Measurements from ENCODE around the gene FAM222A. TPM values are rescaled to one million over a fixed set of nuclear protein-coding genes. Genes with fewer than 3 reads are reported as not detected.

The FAM222A gene
- total and polyA plus RNA-seq, 12 donors = 9.2 to 57.8 (median 25.3) TPM

DNA sequence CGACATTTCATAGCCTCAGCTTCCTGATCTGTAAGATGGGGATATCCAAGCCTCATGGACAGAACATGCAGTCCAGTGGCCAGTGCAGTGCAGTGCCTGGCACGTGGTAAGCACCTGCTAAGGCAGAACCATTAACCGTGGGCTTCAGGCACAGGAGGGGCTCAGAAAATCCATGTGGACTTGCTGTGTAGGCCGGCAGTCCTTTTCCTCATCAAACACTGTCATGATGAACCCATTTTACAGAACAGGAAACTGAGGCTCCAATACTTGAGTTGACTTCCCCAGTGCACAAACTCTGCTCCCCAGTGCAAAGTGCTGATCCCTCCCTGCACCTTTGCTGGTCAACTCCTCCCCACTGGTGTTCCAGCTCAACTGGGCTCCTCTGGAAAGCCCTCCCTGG, 101.6 kb downstream of the FAM222A start:
- Histone ChIP-seq H3K27ac (no peak overlapping the region), H3K27me3 (no peaks in the 10 kb centered on the region), H3K9me3 (replicated peaks in 1 of 3) (no peaks in the 10 kb centered on the region), H3K4me1 (replicated peaks in 1 of 2) (no peaks in the 10 kb centered on the region), H3K4me3 (no peak overlapping the region), H3K36me3 (replicated peaks in 1 of 2) (no peaks in the 10 kb centered on the region)
- intact Hi-C loops (cut with DNase I) = no loop called here
- 80 to 100% (median 87%) methylated on average over 2 to 4 of the region's 4 CpGs for WGBS, 4 donors
- no peak for DNase-seq
- TF ChIP-seq POLR2A (IDR thresholded peaks at IDR 0.05) = no peak
- TF ChIP-seq, protein P1, sequence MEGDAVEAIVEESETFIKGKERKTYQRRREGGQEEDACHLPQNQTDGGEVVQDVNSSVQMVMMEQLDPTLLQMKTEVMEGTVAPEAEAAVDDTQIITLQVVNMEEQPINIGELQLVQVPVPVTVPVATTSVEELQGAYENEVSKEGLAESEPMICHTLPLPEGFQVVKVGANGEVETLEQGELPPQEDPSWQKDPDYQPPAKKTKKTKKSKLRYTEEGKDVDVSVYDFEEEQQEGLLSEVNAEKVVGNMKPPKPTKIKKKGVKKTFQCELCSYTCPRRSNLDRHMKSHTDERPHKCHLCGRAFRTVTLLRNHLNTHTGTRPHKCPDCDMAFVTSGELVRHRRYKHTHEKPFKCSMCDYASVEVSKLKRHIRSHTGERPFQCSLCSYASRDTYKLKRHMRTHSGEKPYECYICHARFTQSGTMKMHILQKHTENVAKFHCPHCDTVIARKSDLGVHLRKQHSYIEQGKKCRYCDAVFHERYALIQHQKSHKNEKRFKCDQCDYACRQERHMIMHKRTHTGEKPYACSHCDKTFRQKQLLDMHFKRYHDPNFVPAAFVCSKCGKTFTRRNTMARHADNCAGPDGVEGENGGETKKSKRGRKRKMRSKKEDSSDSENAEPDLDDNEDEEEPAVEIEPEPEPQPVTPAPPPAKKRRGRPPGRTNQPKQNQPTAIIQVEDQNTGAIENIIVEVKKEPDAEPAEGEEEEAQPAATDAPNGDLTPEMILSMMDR (IDR thresholded peaks at IDR 0.05) = no peak

DNA sequence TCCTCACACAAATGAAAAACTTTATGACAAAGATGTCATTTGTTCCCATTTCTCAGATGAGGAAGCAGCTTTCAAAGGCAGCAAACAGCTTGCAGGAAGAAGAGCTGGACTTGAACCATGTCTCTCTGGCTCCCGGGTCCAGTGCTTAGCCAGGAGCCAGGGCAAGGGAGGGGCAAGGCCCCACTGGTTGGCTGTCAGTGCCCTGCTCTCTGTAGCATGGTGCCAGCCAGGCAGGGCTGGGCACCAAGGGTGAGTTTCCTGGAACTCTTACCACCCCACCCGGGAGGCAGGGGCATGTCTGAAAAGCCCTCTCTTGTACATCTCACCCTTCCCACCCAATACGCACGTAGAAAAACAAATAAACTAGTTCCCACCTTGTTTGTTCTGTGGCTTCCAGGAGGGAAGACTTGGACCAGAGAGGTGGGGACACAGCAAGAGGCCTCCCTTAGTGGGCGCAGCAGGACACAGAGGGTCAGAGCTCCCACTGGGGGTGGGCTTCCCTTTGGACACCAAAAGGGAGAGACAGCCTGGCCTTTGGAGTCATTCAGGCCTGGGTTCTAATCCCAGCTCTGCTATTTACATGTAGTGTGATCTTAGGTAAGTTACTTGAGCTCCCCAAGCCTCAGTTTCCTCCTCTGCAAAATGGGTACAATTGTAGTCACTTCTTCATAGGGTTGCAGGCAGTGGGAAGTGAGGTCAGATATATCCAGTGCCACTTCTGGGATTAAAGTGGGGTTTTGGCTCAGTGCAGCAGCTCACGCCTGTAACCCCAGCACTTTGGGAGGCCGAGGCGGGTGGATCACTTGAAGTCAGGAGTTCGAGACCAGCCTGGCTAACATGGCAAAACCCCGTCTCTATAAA, 102.4 kb downstream of the FAM222A start:
- H3K36me3 ChIP-seq (replicated peaks in 1 of 2) = no peaks in the 10 kb centered on the region
- TF ChIP-seq, protein P1 (IDR thresholded peaks at IDR 0.05) = no peak
- TF ChIP-seq POLR2A (IDR thresholded peaks at IDR 0.05) = no peak
- H3K4me1 ChIP-seq (replicated peaks in 1 of 2) = no peaks in the 10 kb centered on the region
- no peaks in the 10 kb centered on the region for H3K27me3 ChIP-seq
- 75 to 83% (median 82%) methylated on average over 10 of the region's 10 CpGs for WGBS, 4 donors
- H3K9me3 ChIP-seq (replicated peaks in 1 of 3) = no peaks in the 10 kb centered on the region
- H3K27ac ChIP-seq = no peak overlapping the region
- DNase-seq = no peak
- intact Hi-C loops (cut with DNase I) = no loop called here
- H3K4me3 ChIP-seq = no peak overlapping the region

DNA sequence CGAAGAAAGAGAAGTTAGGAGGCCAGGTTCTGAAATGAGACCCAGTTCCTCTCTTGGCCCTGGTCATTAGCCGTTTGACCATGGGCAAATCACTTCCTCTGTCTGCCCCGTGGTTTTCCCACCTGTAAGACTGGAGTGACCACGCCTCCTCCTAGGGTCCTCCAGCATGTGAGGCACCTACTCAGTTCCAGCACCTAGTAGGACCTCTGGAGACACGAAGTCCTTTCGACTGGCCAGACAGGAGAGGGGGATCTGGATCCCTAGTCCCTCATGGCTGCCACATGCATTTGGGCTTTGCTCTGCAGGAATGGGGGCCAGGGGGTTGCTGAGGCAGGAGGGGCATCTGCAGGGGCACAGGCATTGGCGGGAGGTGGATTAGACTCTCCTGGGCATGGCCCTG, 103.2 kb downstream of the FAM222A start:
- intact Hi-C loops (cut with DNase I) = no loop called here
- no peak for DNase-seq
- Histone ChIP-seq H3K36me3 (replicated peaks in 1 of 2) (no peaks in the 10 kb centered on the region), H3K4me3 (no peak overlapping the region), H3K27ac (no peak overlapping the region), H3K9me3 (replicated peaks in 1 of 3) (no peaks in the 10 kb centered on the region), H3K4me1 (replicated peaks in 1 of 2) (no peaks in the 10 kb centered on the region), H3K27me3 (no peaks in the 10 kb centered on the region)
- 75 to 86% (median 81%) methylated on average over 3 to 7 of the region's 7 CpGs for WGBS, 4 donors
- TF ChIP-seq POLR2A (IDR thresholded peaks at IDR 0.05) = no peak
- TF ChIP-seq, protein P1 (IDR thresholded peaks at IDR 0.05) = no peak

DNA sequence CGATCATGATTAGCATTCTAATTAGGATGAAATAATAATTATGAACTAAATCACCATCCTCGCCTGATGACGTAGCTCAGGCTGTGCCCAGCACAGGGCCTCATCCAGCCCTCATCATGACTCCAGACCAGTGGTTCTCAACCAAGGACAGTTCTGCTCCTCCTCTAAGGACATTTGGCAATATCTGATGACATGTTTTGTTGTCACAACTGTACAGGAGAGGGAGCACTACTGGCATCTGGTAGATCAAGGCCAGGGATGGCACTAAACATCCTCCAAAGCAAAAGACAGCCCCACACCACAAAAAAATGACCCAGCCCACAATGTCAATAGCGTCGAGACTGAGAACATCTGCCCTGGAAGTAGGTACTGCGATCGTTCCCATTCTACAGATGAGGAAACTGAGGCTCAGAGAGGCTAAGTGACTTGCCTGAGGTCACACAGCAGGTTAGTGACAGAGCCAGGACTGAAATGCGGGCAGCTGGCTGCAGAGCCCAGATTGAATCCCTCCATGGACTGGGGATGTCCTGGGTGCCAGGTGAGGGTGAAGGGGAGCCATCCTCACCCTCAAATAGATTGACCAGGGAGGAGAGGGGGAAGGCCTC, 104.1 kb downstream of the FAM222A start:
- no peak overlapping the region for H3K4me3 ChIP-seq
- intact Hi-C loops (cut with DNase I) = no loop called here
- H3K4me1 ChIP-seq (replicated peaks in 1 of 2) = peaks cover 0 to 2% of the 10 kb centered on the region in 2 donors
- 83 to 92% (median 85%) methylated on average over 8 of the region's 8 CpGs for WGBS, 4 donors
- no peaks in the 10 kb centered on the region for H3K9me3 ChIP-seq (replicated peaks in 1 of 3)
- no peak for DNase-seq
- no peak overlapping the region for H3K27ac ChIP-seq
- H3K36me3 ChIP-seq (replicated peaks in 1 of 2) = no peaks in the 10 kb centered on the region
- no peaks in the 10 kb centered on the region for H3K27me3 ChIP-seq
- TF ChIP-seq, protein P1 (IDR thresholded peaks at IDR 0.05) = no peak
- TF ChIP-seq POLR2A (IDR thresholded peaks at IDR 0.05) = no peak
